ENCODE data around the gene TMEM100.

TMEM100 gene

GRCh38 chr17:55710829-55711496 lies 11.7 kb downstream of the TMEM100 start:
- Mint-ChIP-seq H3K9me3 (ENCODE audit: low read depth) (no peaks in the 10 kb centered on the region), H3K4me3 (no peak overlapping the region), H3K36me3 (no peaks in the 10 kb centered on the region), H3K27me3 (peaks cover 12% of the 10 kb centered on the region), H3K4me1 (ENCODE audit: low read depth) (no peaks in the 10 kb centered on the region), H3K27ac (no peak overlapping the region)

GRCh38 chr17:55710410-55710809 lies 12.3 kb downstream of the TMEM100 start:
- no peaks in the 10 kb centered on the region for H3K4me1 Mint-ChIP-seq (ENCODE audit: low read depth)
- peaks cover 14% of the 10 kb centered on the region for H3K27me3 Mint-ChIP-seq
- no peaks in the 10 kb centered on the region for H3K9me3 Mint-ChIP-seq (ENCODE audit: low read depth)
- no peaks in the 10 kb centered on the region for H3K36me3 Mint-ChIP-seq
- no peak overlapping the region for H3K4me3 Mint-ChIP-seq
- H3K27ac Mint-ChIP-seq: no peak overlapping the region

GRCh38 chr17:55709984-55710383 lies 12.7 kb downstream of the TMEM100 start:
- Mint-ChIP-seq H3K4me1 (ENCODE audit: low read depth) (no peaks in the 10 kb centered on the region), H3K36me3 (no peaks in the 10 kb centered on the region), H3K4me3 (no peak overlapping the region)

GRCh38 chr17:55709440-55709839 lies 13.2 kb downstream of the TMEM100 start:
- Mint-ChIP-seq H3K9me3 (ENCODE audit: low read depth) (no peaks in the 10 kb centered on the region), H3K27ac (no peak overlapping the region), H3K27me3 (peaks cover 14% of the 10 kb centered on the region), H3K36me3 (no peaks in the 10 kb centered on the region), H3K4me3 (no peak overlapping the region), H3K4me1 (ENCODE audit: low read depth) (no peaks in the 10 kb centered on the region)

More at GRCh38 chr17:55709984-55710383, 12.7 kb downstream of the TMEM100 start:
- Mint-ChIP-seq H3K27me3 (peaks cover 14% of the 10 kb centered on the region), H3K27ac (no peak overlapping the region), H3K9me3 (ENCODE audit: low read depth) (no peaks in the 10 kb centered on the region)

GRCh38 chr17:55708175-55708974 lies 14.3 kb downstream of the TMEM100 start:
- Mint-ChIP-seq H3K4me1 (ENCODE audit: low read depth) (no peaks in the 10 kb centered on the region), H3K27ac (no peak overlapping the region)

GRCh38 chr17:55706808-55707773 lies 15.6 kb downstream of the TMEM100 start:
- Mint-ChIP-seq H3K27ac (no peak overlapping the region), H3K4me3 (no peak overlapping the region), H3K36me3 (no peaks in the 10 kb centered on the region), H3K27me3 (peaks cover 12% of the 10 kb centered on the region), H3K4me1 (ENCODE audit: low read depth) (no peaks in the 10 kb centered on the region), H3K9me3 (ENCODE audit: low read depth) (no peaks in the 10 kb centered on the region)

More at GRCh38 chr17:55708175-55708974, 14.3 kb downstream of the TMEM100 start:
- no peak overlapping the region for H3K4me3 Mint-ChIP-seq
- no peaks in the 10 kb centered on the region for H3K9me3 Mint-ChIP-seq (ENCODE audit: low read depth)
- H3K36me3 Mint-ChIP-seq: no peaks in the 10 kb centered on the region
- peaks cover 14% of the 10 kb centered on the region for H3K27me3 Mint-ChIP-seq

- H3K4me1 Mint-ChIP-seq (ENCODE audit: low read depth): no peaks in the 10 kb centered on the region
- no peaks in the 10 kb centered on the region for H3K36me3 Mint-ChIP-seq
- no peak overlapping the region for H3K27ac Mint-ChIP-seq
- peaks cover 3% of the 10 kb centered on the region for H3K9me3 Mint-ChIP-seq (ENCODE audit: low read depth)
- H3K4me3 Mint-ChIP-seq: no peak overlapping the region
- H3K27me3 Mint-ChIP-seq: peaks cover 18% of the 10 kb centered on the region
These were observed 16.8 kb downstream of the TMEM100 start for GRCh38 chr17:55705847-55706246.

GRCh38 chr17:55704401-55704800 lies 18.3 kb downstream of the TMEM100 start:
- Mint-ChIP-seq H3K4me1 (ENCODE audit: low read depth) (no peaks in the 10 kb centered on the region), H3K27me3 (peaks cover 23% of the 10 kb centered on the region), H3K9me3 (ENCODE audit: low read depth) (peaks cover 4% of the 10 kb centered on the region), H3K27ac (no peak overlapping the region), H3K4me3 (no peak overlapping the region), H3K36me3 (no peaks in the 10 kb centered on the region)

GRCh38 chr17:55702150-55702549 lies 20.5 kb downstream of the TMEM100 start:
- no peak overlapping the region for H3K27ac Mint-ChIP-seq
- no peak overlapping the region for H3K4me3 Mint-ChIP-seq
- H3K4me1 Mint-ChIP-seq (ENCODE audit: low read depth): no peaks in the 10 kb centered on the region
- H3K9me3 Mint-ChIP-seq (ENCODE audit: low read depth): peaks cover 4% of the 10 kb centered on the region
- H3K36me3 Mint-ChIP-seq: no peaks in the 10 kb centered on the region
- H3K27me3 Mint-ChIP-seq: peaks cover 21% of the 10 kb centered on the region

GRCh38 chr17:55699181-55699860 lies 23.3 kb downstream of the TMEM100 start:
- Mint-ChIP-seq H3K36me3 (no peaks in the 10 kb centered on the region), H3K9me3 (ENCODE audit: low read depth) (peaks cover 4% of the 10 kb centered on the region), H3K4me3 (no peak overlapping the region), H3K4me1 (ENCODE audit: low read depth) (no peaks in the 10 kb centered on the region), H3K27me3 (peaks cover 18% of the 10 kb centered on the region), H3K27ac (no peak overlapping the region)

- H3K36me3 Mint-ChIP-seq: no peaks in the 10 kb centered on the region
- H3K27me3 Mint-ChIP-seq: peaks cover 9% of the 10 kb centered on the region
- H3K27ac Mint-ChIP-seq: no peak overlapping the region
- H3K4me1 Mint-ChIP-seq (ENCODE audit: low read depth): no peaks in the 10 kb centered on the region
- no peaks in the 10 kb centered on the region for H3K9me3 Mint-ChIP-seq (ENCODE audit: low read depth)
- no peak overlapping the region for H3K4me3 Mint-ChIP-seq
These were observed 28.3 kb downstream of the TMEM100 start for GRCh38 chr17:55694286-55694910.

GRCh38 chr17:55693254-55694216 lies 29.1 kb downstream of the TMEM100 start:
- no peaks in the 10 kb centered on the region for H3K4me1 Mint-ChIP-seq (ENCODE audit: low read depth)
- no peak overlapping the region for H3K4me3 Mint-ChIP-seq
- no peaks in the 10 kb centered on the region for H3K36me3 Mint-ChIP-seq
- peaks cover 10% of the 10 kb centered on the region for H3K27me3 Mint-ChIP-seq
- H3K27ac Mint-ChIP-seq: no peak overlapping the region
- no peaks in the 10 kb centered on the region for H3K9me3 Mint-ChIP-seq (ENCODE audit: low read depth)

GRCh38 chr17:55692276-55692675 lies 30.4 kb downstream of the TMEM100 start:
- Mint-ChIP-seq H3K4me1 (ENCODE audit: low read depth) (no peaks in the 10 kb centered on the region), H3K4me3 (no peak overlapping the region), H3K9me3 (ENCODE audit: low read depth) (no peaks in the 10 kb centered on the region), H3K27ac (no peak overlapping the region), H3K36me3 (no peaks in the 10 kb centered on the region), H3K27me3 (peaks cover 10% of the 10 kb centered on the region)

Measured in activated naive CD8-positive, alpha-beta T cell (primary cell).